CD4-positive, alpha-beta T cell treated with Interleukin-4 for 1 hour (primary cell): Measurements from ENCODE around the gene PPARD.
"Not testable (repeated sequence)": the region's sequence is repeated elsewhere in the genome, so short reads cannot be mapped to it uniquely, and the experiment has no call there.

Source experiments
- DNase-seq, 2 donors: peaks; one replicate each; pipeline ENCODE4 v3.0.0-alpha.2; 2020 to 2022

The PPARD gene

DNA sequence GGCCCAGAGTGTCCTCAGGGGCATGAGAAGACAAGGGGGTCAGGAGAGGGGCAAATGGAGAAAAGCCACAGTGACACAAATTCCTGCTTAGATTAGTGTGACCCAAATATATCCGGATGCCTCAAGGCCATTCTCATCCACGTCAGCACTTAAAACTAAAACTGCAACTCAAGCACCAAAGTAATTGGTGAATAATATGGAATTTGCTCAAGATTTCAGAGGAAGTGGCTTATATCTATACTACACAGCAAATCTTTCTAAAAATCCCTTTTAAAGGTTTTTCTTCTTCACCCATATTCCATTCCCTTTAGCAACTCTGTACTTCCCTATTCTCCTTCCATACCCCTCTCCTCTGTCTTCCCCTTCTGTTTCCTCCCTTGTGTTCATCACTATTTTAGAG lies 29.6 kb upstream of the PPARD start:
- no peak for DNase-seq

GRCh38 chr6:35317483-35318195 lies 24.7 kb upstream of the PPARD start:
- DNase-seq = no peak

- no peak for DNase-seq
These were observed 23.9 kb upstream of the PPARD start for GRCh38 chr6:35318196-35319171.

DNA sequence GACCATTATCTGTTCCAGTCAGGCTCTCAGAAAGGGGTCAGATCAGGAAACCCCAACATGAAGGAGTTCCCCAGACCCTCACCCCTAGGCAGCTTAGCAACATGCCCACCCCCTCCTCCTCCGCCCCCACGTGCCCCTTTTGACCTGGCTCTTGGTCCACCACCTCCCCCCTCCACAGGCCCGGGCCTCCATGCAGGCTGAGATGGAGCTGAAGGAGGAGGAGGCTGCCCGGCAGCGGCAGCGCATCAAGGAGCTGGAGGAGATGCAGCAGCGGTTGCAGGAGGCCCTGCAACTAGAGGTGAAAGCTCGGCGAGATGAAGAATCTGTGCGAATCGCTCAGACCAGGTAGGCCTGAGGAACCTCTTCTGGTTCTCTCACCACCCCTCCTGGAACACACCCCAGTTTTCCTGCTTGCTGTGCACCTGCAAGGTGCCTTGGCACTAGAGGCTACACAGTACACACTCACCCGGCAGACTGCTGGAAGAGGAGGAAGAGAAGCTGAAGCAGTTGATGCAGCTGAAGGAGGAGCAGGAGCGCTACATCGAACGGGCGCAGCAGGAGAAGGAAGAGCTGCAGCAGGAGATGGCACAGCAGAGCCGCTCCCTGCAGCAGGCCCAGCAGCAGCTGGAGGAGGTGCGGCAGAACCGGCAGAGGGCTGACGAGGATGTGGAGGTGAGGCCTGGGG lies 22.9 kb upstream of the PPARD start:
- DNase-seq = no peak

DNA sequence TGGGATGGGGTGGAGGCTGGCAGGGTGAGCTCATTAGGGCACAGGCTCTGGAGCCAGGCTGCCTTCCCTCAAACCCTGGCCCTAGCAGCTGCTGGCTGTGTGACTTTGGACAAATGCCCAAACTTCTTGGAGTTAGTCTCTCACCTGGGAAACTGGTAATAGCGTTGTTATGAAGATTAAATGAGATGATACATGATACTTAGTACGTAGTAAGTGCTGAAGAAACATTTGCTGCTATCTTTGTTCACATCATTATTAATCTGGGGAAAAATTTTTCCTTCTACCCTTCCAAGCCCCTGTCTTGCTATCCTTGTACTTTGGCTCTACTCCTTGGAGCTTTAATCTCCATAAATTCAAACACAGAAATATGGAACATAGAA lies 22.3 kb upstream of the PPARD start:
- no peak for DNase-seq

DNA sequence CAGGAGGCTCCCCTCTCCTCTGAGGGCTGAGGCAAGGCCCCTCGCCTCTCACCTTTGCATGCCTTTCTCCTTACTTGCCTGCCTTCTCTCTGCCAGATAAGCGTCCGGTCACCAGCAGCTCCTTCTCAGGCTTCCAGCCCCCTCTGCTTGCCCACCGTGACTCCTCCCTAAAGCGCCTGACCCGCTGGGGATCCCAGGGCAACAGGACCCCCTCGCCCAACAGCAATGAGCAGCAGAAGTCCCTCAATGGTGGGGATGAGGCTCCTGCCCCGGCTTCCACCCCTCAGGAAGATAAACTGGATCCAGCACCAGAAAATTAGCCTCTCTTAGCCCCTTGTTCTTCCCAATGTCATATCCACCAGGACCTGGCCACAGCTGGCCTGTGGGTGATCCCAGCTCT lies 21.3 kb upstream of the PPARD start:
- DNase-seq = no peak

- DNase-seq = peak; percentile 81 to 83
These were observed 14.9 kb upstream of the PPARD start for GRCh38 chr6:35327349-35328027.

DNA sequence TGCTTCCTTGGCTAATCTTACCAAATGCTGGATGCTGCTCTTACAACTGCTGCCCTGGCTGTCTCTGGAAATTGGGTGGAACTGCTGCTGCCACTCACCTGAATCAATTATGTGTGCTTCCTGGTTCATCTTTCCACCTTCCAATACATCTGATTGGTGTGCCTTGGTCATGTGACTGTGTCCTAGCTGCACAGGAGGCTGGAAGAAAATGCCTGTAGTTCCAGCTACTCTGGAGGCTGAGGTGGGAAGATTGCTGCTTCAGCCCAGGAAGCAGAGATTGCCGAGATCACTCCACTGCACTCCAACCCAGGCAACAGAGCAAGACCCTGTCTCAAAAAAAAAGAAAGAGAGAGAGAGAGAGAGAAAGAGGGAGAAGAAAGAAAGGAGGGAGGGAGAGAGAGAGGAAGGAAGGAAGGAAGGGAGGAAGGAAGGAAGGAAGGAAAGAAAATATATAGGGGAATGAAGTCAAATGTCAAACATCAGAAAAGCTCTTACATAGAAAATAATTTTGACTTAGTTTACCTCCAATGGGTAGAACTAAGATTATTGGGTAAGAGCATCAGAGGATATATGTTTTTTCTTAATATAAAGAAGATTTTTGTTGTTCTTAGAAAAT lies 14.1 kb upstream of the PPARD start:
- DNase-seq = no peak

DNA sequence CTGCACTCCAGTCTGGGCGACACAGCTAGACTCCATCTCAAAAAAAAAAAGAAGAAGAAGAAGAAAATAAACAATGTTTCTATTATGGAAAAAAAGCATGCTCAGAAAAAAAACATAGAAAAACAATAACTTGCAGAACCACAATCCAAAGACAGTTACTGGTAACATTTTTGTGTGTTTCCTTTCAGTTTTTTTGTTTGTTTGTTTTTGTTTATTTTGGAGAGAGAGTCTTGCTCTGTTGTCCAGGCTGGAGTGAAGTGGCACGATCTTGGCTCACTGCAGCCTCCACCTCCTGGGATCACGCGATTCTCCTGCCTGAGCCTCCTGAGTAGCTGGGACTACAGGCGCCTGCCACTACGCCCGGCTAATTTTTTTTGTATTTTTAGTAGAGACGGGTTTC lies 13.4 kb upstream of the PPARD start:
- not testable (repeated sequence) for DNase-seq

DNA sequence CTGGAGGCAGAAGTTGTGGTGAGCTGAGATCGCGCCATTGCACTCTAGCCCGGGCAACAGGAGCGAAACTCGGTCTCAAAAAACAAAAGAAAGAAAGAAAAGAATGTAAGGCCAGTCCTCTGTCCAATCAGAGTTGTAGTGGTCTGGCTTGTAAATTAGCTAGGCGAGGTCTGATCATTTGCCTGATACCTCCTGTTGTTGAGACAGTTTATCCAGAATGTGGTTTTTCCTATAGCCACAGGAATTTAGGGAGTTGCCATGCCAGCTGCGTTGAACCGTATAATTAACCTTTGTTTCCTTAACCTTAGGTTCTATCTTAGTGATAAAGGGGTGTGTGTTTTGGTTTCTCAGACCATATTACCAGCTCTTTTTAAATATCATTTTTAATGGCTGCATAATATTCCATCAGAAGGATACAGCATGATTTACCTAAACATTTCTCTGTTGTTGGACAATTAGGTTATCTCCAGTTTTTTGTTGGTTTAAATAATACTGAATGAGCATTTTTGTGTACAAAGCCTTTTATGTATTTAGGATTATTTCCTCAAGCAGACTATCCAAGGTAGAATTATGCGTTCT lies 11.7 kb upstream of the PPARD start:
- no peak for DNase-seq

- peak; percentile 73 to 74 for DNase-seq
These were observed 10.1 kb upstream of the PPARD start for GRCh38 chr6:35332074-35332887.

- no peak for DNase-seq
These were observed 801 bp upstream of the PPARD start for GRCh38 chr6:35341557-35341956.

GRCh38 chr6:35343092-35343834 lies 905 bp downstream of the PPARD start:
- peak; percentile 28 to 48 for DNase-seq

- DNase-seq = no peak
These were observed 1.6 kb downstream of the PPARD start for GRCh38 chr6:35343835-35344550.

GRCh38 chr6:35351422-35351821 lies 9.1 kb downstream of the PPARD start:
- DNase-seq = no peak

DNA sequence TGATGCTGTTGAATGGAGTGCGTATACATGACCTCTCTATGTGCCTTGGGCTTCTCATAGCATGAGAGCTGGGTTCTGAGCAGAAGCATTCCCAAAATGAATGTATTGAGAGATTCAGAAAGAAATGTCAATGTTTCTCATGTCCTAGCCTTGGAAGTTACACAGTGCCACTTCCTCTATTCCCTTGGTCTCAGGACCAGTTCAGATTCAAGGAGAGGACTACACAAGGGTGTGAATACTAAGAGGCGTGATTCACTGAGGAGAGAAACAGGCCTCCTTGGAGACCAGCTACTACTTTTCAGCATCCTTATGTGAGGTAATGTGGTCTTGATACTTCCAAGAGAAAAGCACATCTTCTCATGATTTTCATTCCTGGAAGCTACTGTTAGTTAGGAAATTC lies 10.4 kb downstream of the PPARD start:
- no peak for DNase-seq

DNA sequence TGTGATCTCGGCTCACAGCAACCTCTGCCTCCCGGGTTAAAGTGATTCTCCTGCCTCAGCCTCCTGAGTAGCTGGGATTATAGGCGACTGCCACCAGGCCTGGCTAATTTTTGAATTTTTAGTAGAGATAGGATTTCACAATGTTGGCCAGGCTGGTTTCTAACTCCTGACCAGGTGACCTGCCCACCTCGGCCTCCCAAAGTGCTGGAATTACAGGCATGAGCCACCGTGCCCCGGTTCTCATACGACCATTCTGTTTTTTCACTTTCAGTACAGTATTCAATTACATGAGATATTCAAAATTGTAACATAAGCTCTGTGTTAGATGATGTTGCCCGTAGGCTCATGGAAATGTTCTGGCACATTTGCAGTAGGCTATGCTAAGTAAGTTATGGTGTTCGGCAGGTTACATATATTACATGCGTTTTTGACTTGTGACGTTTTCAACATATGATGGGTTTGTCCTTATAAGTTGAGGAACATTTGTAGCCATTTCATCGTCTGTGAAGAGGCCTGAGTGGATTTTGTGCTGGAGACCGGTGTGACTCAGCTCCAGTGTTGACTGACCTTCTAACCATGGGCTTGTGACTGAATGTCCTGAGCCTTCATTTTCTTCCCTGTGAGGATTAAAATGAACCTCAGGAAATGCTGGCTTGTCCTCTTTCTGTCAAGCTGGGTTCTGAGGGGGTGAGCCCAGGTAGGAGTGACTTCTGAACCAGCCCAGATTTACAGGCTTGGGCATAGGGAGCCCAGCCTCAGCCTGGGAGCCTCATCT lies 12.2 kb downstream of the PPARD start:
- no peak for DNase-seq

DNA sequence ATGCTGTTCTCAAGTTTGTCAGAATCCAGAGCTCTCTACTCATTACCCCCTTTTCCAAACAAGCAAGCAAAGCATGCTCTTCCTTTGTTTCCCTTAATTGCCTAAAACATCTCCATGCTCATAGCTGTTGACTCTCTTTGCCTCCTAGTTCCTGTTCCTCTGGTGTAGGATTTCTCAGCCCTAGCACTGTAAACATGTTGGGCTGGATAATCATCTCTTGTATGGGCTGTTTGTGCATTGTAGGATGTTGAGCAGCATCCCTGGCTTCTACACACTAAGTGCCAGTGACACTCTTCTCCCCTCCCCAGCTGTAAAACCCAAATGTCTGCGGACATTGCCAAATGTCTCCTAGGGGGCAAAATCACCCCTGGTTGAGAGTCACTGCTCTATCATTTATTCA lies 14.0 kb downstream of the PPARD start:
- DNase-seq = no peak

GRCh38 chr6:35357677-35358076 lies 15.3 kb downstream of the PPARD start:
- DNase-seq = no peak
